Fibroblast of mammary gland (primary cell): ENCODE results near the gene CDK7.

Experiments used
- DNase-seq: peaks from one replicate; pipeline ENCODE4 v3.0.0-alpha.2; 2010; ENCODE audit warnings: low read depth
- H3K4me3 ChIP-seq: 2 replicates; pipeline ENCODE4 v1.5.1; 2011; ENCODE audit warnings: low read depth, mild to moderate bottlenecking, low read length, moderate library complexity; ENCODE audit not compliant: control insufficient read depth
- CTCF ChIP-seq: conservative IDR thresholded peaks from 2 replicates; pipeline ENCODE4 v1.5.1; 2011; ENCODE audit warnings: low read depth, low read length, inconsistent platforms; ENCODE audit not compliant: control insufficient read depth, insufficient read depth

Gene CDK7

DNA sequence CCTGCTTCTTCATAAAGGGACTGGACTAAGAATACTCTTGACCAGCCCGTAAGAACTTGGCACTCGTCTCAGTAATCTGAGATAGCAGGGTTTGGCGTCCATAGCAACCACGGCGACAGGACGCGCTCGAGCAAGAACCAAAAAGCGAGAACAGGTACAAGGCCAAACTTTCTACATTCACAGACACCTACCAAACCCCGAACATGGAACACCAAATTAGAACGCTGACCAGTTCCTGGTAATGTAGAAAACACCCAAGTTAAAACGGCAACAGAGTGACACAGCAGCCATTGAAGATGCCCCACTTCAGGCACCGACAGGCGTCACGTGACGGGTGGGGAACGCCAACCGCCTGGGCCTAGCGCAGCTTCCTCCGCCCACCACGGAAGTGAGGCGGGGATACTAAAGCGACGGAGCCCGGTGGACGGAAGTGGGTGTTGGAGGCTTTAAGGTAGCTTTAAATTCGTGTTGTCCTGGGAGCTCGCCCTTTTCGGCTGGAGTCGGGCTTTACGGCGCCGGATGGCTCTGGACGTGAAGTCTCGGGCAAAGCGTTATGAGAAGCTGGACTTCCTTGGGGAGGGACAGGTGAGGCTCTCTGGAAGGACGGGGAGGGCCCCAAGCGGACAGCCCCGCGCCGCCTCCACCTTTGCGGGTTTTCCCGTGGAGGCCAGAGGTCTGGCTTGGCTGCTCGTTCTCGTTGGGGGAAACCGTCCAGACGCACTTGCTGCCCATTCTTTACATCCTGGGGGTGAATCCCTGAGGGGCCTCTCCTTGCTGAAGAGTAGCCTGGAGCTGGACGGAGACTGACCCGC, at the start of gene CDK7:
CDK7 (plus strand) TSS at position 430 of the 812 bp plus-strand sequence; CDS start at position 520, 90 bp downstream.
- no peak for TF ChIP-seq CTCF
- DNase-seq: peak; percentile 88
- peak within 1 kb of the TSS; percentile 98 for H3K4me3 ChIP-seq

GRCh38 chr5:69187342-69187741, 47.3 kb upstream of the CDK7 start:
- no peak overlapping the region for H3K4me3 ChIP-seq
- no peak for TF ChIP-seq CTCF
- DNase-seq: no peak

DNA sequence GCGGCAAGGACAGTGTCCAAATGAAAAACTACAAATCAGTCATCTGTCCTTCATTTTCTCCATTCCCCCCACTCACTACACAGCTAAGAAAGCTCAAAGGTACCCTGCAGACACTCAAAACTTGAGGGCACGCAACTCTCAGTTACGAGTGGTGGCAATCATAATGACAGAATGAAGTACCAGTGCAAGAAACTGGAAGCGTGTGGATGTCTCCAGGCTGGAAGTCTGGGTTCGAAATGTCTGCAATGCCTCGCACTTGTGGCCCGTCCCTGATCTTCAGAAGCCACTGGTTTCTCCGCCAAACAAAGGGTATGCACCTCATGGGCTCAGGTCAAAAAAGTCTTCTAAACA, 45.9 kb upstream of the CDK7 start:
- H3K4me3 ChIP-seq: peak overlapping the region; percentile 98
- no peak for DNase-seq
- no peak for TF ChIP-seq CTCF

DNA sequence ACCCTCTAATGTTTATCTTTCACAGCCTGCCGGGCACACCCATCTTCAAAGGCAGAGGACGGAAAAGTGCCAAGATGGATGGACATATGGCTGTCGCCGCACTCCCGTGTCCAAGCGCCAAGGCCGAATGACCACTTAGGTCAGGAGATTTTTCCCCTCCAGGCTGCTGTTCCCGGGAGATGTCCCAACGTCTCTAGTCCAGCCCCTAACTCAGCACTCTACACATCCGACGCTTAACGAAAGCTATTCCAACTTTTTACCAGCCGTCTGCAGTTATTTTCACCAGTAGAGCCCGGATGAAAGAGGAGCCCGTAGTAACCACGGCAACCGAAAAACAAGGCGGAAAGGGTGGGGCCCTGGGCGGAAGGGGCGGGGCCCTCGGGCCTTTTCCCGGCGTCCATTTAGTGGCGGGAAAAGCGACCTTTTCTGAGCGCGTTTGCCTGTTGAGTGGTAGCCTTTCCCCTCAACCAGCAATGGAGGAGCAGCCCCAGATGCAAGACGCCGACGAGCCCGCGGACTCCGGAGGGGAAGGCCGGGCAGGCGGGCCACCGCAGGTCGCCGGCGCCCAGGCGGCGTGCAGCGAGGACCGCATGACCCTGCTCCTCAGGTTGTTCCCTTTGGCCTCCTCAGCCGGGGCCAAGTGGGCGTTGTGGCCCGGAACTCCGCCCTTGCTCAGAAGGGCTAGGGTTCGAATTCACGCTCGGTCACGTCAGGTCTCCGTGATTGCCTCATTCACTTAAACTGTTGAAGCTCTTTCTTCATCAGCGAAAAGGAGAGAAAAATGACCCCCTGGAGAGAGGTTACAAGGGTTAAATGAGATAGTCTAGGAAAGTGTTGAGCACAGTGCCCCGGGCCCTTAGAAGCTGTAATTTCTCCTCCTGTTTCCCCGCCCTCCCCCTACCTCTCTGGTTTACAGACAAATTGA, 45.3 kb upstream of the CDK7 start, which contains the start of gene CENPH:
CENPH (plus strand) TSS at position 422 of the 925 bp plus-strand sequence; CDS start at position 474, 52 bp downstream.
- H3K4me3 ChIP-seq: peak within 1 kb of the TSS; percentile 98

DNA sequence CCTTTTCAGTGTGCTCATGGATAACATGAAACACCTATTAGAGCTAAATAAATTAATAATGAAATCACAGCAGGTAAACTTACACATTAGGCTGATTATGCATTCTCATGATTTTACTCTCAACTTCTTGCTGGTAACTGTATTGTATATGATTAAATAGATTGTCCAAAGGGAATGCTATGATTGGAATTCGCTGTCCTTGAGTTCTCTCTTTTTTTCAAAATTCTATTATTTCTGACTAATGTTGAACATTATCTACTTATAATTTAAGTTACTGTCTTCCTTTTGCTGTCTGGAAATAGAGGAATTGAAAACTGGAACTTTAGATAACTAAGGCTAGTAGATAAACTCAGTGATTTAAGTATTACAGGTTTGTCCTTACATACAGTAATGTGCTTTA, 32.2 kb upstream of the CDK7 start:
- no peak for DNase-seq
- no peak for TF ChIP-seq CTCF
- H3K4me3 ChIP-seq: no peak overlapping the region

More for the DNA sequence above, 45.3 kb upstream of the CDK7 start, which contains the start of gene CENPH:
- DNase-seq: peak; percentile 86
- no peak for TF ChIP-seq CTCF

DNA sequence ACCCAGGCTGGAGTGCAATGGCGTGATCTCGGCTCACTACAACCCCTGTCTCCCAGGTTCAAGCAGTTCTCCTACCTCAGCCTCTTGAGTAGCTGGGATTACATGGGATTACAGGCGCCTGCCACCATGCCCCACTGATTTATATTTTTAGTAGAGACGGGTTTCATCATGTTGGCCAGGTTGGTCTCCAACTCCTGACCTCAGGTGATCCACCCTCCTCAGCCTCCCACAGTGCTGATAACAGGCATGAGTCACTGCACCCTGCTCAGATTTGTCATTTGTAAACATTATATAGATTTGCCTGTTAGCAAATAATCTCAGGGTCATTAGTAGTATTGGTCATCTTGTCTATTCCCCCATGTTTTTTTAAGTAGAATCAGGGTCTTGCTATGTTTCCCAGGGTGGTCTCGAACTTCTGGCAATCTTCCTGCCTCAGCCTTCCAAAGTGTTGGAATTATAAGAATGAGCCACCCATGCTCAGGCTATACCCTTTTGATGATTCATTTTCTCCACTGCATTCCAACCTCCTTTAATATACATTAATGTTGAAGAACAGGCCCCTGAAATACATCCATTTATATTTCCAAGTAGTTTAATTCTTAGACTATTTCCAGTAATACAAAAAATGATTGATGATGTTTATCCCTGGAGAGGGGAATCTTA, 28.0 kb upstream of the CDK7 start:
- no peak for TF ChIP-seq CTCF
- no peak overlapping the region for H3K4me3 ChIP-seq
- DNase-seq: no peak
